ENCODE measurements around the gene XPO6.

DNA sequence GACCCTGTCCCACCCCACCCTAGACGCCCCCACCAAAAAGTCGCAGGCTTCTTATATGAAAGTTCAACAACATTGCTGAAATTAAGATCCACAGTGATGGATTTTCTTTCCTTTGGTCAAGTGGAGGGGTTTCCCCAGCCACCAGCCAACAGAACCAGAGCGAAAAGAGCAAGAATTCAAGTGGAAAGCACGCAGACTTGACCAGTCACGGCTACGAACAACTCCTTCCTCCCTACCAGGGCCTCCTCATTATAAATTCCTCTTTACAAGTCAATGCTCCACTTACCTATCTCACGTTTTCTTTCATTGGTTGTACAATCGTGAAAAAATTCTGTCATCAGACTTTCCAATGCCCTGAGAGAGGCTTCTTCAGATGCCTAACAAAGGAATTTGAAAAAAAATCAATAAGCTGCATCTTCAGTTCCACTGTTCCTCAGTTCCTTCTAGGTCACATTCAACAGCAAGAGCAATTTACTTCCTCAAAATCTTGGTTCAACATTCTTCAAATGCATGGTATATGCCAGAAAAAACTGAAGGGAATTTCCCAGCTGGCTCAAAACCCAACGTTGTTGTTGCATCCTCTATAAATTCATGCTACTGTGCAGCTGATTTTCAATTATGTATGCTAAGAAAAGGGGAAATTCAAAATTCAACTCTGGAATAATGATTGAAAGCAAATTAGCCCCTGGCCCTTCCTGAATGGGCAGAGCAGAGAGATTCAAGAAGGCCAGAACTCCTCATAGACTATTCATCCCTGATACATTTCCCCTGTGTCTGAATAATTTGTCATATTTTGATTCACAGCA lies 30.9 kb downstream of the XPO6 start:
- TF ChIP-seq, protein P1, sequence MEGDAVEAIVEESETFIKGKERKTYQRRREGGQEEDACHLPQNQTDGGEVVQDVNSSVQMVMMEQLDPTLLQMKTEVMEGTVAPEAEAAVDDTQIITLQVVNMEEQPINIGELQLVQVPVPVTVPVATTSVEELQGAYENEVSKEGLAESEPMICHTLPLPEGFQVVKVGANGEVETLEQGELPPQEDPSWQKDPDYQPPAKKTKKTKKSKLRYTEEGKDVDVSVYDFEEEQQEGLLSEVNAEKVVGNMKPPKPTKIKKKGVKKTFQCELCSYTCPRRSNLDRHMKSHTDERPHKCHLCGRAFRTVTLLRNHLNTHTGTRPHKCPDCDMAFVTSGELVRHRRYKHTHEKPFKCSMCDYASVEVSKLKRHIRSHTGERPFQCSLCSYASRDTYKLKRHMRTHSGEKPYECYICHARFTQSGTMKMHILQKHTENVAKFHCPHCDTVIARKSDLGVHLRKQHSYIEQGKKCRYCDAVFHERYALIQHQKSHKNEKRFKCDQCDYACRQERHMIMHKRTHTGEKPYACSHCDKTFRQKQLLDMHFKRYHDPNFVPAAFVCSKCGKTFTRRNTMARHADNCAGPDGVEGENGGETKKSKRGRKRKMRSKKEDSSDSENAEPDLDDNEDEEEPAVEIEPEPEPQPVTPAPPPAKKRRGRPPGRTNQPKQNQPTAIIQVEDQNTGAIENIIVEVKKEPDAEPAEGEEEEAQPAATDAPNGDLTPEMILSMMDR (IDR thresholded peaks at IDR 0.05; ENCODE audit: poor library complexity, severe bottlenecking), result no peak
- TF ChIP-seq EZH2 (IDR thresholded peaks at IDR 0.05; ENCODE audit: borderline replicate concordance, insufficient read depth, low read length, poor library complexity, severe bottlenecking), result no peak
- TF ChIP-seq RAD21 (conservative IDR thresholded peaks at IDR 0.05), result no peak
- TF ChIP-seq TAF1 (IDR thresholded peaks at IDR 0.05; ENCODE audit: low read depth), result no peak
- no peak for TF ChIP-seq EP300 (conservative IDR thresholded peaks at IDR 0.05; ENCODE audit: poor library complexity, severe bottlenecking)
